ENCODE data around the gene BBOX1. TPM values are rescaled to one million over a fixed set of nuclear protein-coding genes. Genes with fewer than 3 reads are reported as not detected.
"Not testable (repeated sequence)": the region's sequence is repeated elsewhere in the genome, so short reads cannot be mapped to it uniquely, and the experiment has no call there.

BBOX1 gene
- polyA plus RNA-seq, 1 experiment = not detected

GRCh38 chr11:27174021-27174420 lies 133.4 kb downstream of the BBOX1 start:
- POLR2A ChIA-PET = no interaction called here
- Histone ChIP-seq H3K27me3 (ENCODE audit: control insufficient read depth, insufficient read depth, low read length) (peaks cover 2% of the 10 kb centered on the region; the same call in 1 of the 2 replicates), H3K4me3 (ENCODE audit: low read depth, low read length) (no peak overlapping the region), H3K36me3 (ENCODE audit: control insufficient read depth, insufficient read depth, low read length) (no peaks in the 10 kb centered on the region)
- no peak for TF ChIP-seq CTCF (IDR thresholded peaks at IDR 0.05; ENCODE audit: insufficient read depth, low read depth, low read length)
- no peak for DNase-seq (ENCODE audit: low read depth)
- CTCF ChIA-PET = interaction anchor here (0.6 to 1.1 kb wide), 3 partner anchors 9 to 190 kb away, joined by 3 to 6 read pairs (median 4); no protein-coding TSS in a partner anchor

- Histone ChIP-seq H3K36me3 (ENCODE audit: control insufficient read depth, insufficient read depth, low read length) (no peaks in the 10 kb centered on the region), H3K27me3 (ENCODE audit: control insufficient read depth, insufficient read depth, low read length) (peaks cover 2% of the 10 kb centered on the region; the same call in 1 of the 2 replicates), H3K4me3 (ENCODE audit: low read depth, low read length) (no peak overlapping the region)
- DNase-seq (ENCODE audit: low read depth) = no peak
- no peak for TF ChIP-seq CTCF (IDR thresholded peaks at IDR 0.05; ENCODE audit: insufficient read depth, low read depth, low read length)
- ChIA-PET POLR2A (no interaction called here), CTCF (interaction anchor here (1.0 to 1.1 kb wide), 2 partner anchors 9 kb away, joined by 3 to 6 read pairs; no protein-coding TSS in a partner anchor)
These were observed 134.1 kb downstream of the BBOX1 start for GRCh38 chr11:27174672-27175210.

GRCh38 chr11:27175562-27175961 lies 134.9 kb downstream of the BBOX1 start:
- CTCF ChIA-PET; H3K4me3 ChIP-seq (ENCODE audit: low read depth, low read length); POLR2A ChIA-PET; DNase-seq (ENCODE audit: low read depth); H3K36me3 ChIP-seq (ENCODE audit: control insufficient read depth, insufficient read depth, low read length); H3K27me3 ChIP-seq (ENCODE audit: control insufficient read depth, insufficient read depth, low read length): not testable (repeated sequence)

Other genes starting within 250 kb of the BBOX1 start
- gene FIBIN, start 46.7 kb upstream of the BBOX1 start, polyA plus RNA-seq (2011; rRNA removed) = 24.7 and 29.0 TPM in 2 replicates